ENCODE measurements around the gene DDX43. TPM values are rescaled to one million over a fixed set of nuclear protein-coding genes. Genes with fewer than 3 reads are reported as not detected.
"Not testable (repeated sequence)": the region's sequence is repeated elsewhere in the genome, so short reads cannot be mapped to it uniquely, and the experiment has no call there.

The DDX43 gene
- total RNA-seq, 1 donor from 2014 or later, result not detected

GRCh38 chr6:73388433-73388799, 6.2 kb upstream of the DDX43 start:
- Mint-ChIP-seq H3K4me3 (ENCODE audit: unreplicated experiment) (peak overlapping the region; percentile 77), H3K4me1 (ENCODE audit: unreplicated experiment) (peaks cover 8% of the 10 kb centered on the region), H3K27me3 (ENCODE audit: unreplicated experiment) (no peaks in the 10 kb centered on the region), H3K27ac (ENCODE audit: unreplicated experiment) (no peak overlapping the region), H3K36me3 (ENCODE audit: low read depth, unreplicated experiment) (no peaks in the 10 kb centered on the region), H3K9me3 (ENCODE audit: unreplicated experiment) (no peaks in the 10 kb centered on the region)
- TF ChIP-seq CTCF (IDR thresholded peaks at IDR 0.05; ENCODE audit: unreplicated experiment), result no peak
- no peak for DNase-seq (ENCODE audit: low spot score)

GRCh38 chr6:73388800-73389512, 5.7 kb upstream of the DDX43 start:
- H3K9me3 Mint-ChIP-seq (ENCODE audit: unreplicated experiment), result no peaks in the 10 kb centered on the region
- H3K27ac Mint-ChIP-seq (ENCODE audit: unreplicated experiment), result no peak overlapping the region
- peak; percentile 73 for DNase-seq (ENCODE audit: low spot score)
- TF ChIP-seq CTCF (IDR thresholded peaks at IDR 0.05; ENCODE audit: unreplicated experiment), result peak; percentile 18
- no peaks in the 10 kb centered on the region for H3K27me3 Mint-ChIP-seq (ENCODE audit: unreplicated experiment)
- H3K4me3 Mint-ChIP-seq (ENCODE audit: unreplicated experiment), result peak overlapping the region; percentile 77
- H3K4me1 Mint-ChIP-seq (ENCODE audit: unreplicated experiment), result peaks cover 8% of the 10 kb centered on the region
- no peaks in the 10 kb centered on the region for H3K36me3 Mint-ChIP-seq (ENCODE audit: low read depth, unreplicated experiment)

DNA sequence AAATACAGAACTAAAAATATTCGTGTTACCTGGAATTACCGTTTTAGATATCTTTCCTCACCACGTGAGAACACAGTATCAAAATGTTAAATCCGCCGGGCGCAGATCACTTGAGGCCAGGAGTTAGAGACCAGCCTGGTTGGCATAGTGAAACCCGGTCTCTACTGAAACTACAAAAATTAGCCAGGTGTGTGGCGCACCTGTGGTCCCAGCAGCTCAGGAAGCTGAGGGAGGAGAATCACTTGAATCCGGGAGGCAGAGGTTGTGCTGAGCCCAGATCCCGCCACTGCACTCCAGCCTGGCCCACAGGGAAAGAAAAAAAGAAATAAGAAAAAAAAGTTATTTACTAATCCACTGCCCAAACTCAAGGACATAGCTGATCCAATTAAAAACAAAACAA, 4.8 kb upstream of the DDX43 start:
- H3K9me3 Mint-ChIP-seq (ENCODE audit: unreplicated experiment), result no peaks in the 10 kb centered on the region
- no peaks in the 10 kb centered on the region for H3K36me3 Mint-ChIP-seq (ENCODE audit: low read depth, unreplicated experiment)
- H3K27ac Mint-ChIP-seq (ENCODE audit: unreplicated experiment), result no peak overlapping the region
- TF ChIP-seq CTCF (IDR thresholded peaks at IDR 0.05; ENCODE audit: unreplicated experiment), result no peak
- H3K27me3 Mint-ChIP-seq (ENCODE audit: unreplicated experiment), result no peaks in the 10 kb centered on the region
- DNase-seq (ENCODE audit: low spot score), result no peak
- peaks cover 8% of the 10 kb centered on the region for H3K4me1 Mint-ChIP-seq (ENCODE audit: unreplicated experiment)
- no peak overlapping the region for H3K4me3 Mint-ChIP-seq (ENCODE audit: unreplicated experiment)

DNA sequence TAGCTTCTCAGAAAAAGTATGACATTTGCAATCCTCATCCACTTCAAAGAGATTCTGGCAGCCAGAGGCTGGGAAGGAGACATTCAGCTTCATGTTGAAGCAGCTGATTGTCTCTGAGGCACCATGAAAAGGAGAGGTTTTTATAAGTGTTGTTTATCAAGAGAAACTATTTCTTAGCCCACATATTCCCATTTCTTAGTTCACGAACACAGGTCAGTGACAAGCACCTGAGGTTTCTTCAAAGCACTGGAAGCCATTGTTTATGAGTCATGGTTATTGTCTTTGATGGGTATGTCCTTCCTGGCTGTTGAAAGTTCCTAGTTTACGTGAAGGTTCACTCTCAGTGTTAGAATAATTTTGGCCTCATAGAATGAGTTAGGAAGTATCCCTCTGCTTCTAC, 3.0 kb upstream of the DDX43 start:
- Mint-ChIP-seq H3K36me3 (ENCODE audit: low read depth, unreplicated experiment) (no peaks in the 10 kb centered on the region), H3K4me1 (ENCODE audit: unreplicated experiment) (peaks cover 8% of the 10 kb centered on the region), H3K9me3 (ENCODE audit: unreplicated experiment) (no peaks in the 10 kb centered on the region), H3K27ac (ENCODE audit: unreplicated experiment) (no peak overlapping the region), H3K27me3 (ENCODE audit: unreplicated experiment) (no peaks in the 10 kb centered on the region), H3K4me3 (ENCODE audit: unreplicated experiment) (no peak overlapping the region)
- DNase-seq (ENCODE audit: low spot score), result no peak
- no peak for TF ChIP-seq CTCF (IDR thresholded peaks at IDR 0.05; ENCODE audit: unreplicated experiment)

DNA sequence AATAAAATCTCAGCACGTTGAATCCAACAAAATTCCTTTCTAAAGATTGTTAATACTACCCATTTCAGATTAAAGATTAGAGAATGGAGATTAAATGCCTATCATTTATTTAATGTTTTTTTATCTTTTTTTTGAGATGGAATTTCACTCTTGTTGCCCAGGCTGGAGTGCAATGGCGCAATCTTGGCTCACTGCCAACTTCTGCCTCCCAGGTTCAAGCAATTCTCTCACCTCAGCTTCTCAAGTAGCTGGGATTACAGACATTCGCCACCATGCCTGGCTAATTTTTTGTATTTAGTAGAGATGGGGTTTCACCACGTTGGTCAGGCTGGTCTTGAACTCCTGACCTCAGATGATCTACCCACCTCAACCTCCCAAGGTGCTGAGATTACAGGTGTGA, 2.4 kb upstream of the DDX43 start:
- not testable (repeated sequence) for H3K27me3 Mint-ChIP-seq (ENCODE audit: unreplicated experiment); DNase-seq (ENCODE audit: low spot score); H3K36me3 Mint-ChIP-seq (ENCODE audit: low read depth, unreplicated experiment); H3K9me3 Mint-ChIP-seq (ENCODE audit: unreplicated experiment); H3K4me3 Mint-ChIP-seq (ENCODE audit: unreplicated experiment); H3K4me1 Mint-ChIP-seq (ENCODE audit: unreplicated experiment); H3K27ac Mint-ChIP-seq (ENCODE audit: unreplicated experiment)
